Activated B cell treated with CpG ODN at 0.5 μM for 24 hours (primary cell): Measurements from ENCODE around the gene FKTN. TPM values are rescaled to one million over a fixed set of nuclear protein-coding genes. Genes with fewer than 3 reads are reported as not detected.

Source experiments
- ATAC-seq: fragments of 200-7000 bp; cut with Tn5 transposase; one replicate; pipeline ENCODE4 v1.10.0; 2021; ENCODE audit warnings: low read depth, mild to moderate bottlenecking, moderate library complexity
- CTCF ChIA-PET: fragments of 350-600 bp; sonication (Branson Sonifier 250); formaldehyde crosslinking; loops from one replicate; lab custom pipeline; 2021; ENCODE audit warnings: antibody characterized with exemption; lab: Charles Lee
- POLR2A ChIA-PET: fragments of 350-600 bp; sonication (Branson Sonifier 250); formaldehyde crosslinking; loops from one replicate; lab custom pipeline; 2021; ENCODE audit warnings: antibody characterized with exemption; lab: Charles Lee
- DNase-seq: peaks from one replicate; pipeline ENCODE4 v3.0.0; 2022
- H3K27ac Mint-ChIP-seq: one replicate; pipeline ENCODE4 v1.8.0; 2020; ENCODE audit warnings: mixed read lengths
- H3K27me3 Mint-ChIP-seq: one replicate; pipeline ENCODE4 v1.8.0; 2021; ENCODE audit warnings: mixed read lengths
- H3K36me3 Mint-ChIP-seq: one replicate; pipeline ENCODE4 v1.8.0; 2021; ENCODE audit warnings: low read depth, mixed read lengths
- H3K4me1 Mint-ChIP-seq: one replicate; pipeline ENCODE4 v1.8.0; 2021; ENCODE audit warnings: mixed read lengths
- H3K4me3 Mint-ChIP-seq: one replicate; pipeline ENCODE4 v1.8.0; 2020; ENCODE audit warnings: mild to moderate bottlenecking, mixed read lengths
- H3K9me3 Mint-ChIP-seq: one replicate; pipeline ENCODE4 v1.8.0; 2020; ENCODE audit warnings: mixed read lengths
- intact Hi-C: fragments of 100-400 bp; cut with micrococcal nuclease; formaldehyde crosslinking; loops from one replicate; pipeline ENCODE4 v1.15.1; 2024
- total RNA-seq: library from RNA; stranded (reverse); gene quantifications from 2 replicates; pipeline ENCODE4 v1.2.3, GENCODE V29; 2022
- TF ChIP-seq, protein P1 (sequence below): fragments of 200-600 bp; IDR thresholded peaks from one replicate; pipeline ENCODE4 v1.8.0; 2022; ENCODE audit warnings: antibody characterized with exemption, mild to moderate bottlenecking

The FKTN gene
- total RNA-seq, 1 donor from 2014 or later = 17.5 TPM

DNA sequence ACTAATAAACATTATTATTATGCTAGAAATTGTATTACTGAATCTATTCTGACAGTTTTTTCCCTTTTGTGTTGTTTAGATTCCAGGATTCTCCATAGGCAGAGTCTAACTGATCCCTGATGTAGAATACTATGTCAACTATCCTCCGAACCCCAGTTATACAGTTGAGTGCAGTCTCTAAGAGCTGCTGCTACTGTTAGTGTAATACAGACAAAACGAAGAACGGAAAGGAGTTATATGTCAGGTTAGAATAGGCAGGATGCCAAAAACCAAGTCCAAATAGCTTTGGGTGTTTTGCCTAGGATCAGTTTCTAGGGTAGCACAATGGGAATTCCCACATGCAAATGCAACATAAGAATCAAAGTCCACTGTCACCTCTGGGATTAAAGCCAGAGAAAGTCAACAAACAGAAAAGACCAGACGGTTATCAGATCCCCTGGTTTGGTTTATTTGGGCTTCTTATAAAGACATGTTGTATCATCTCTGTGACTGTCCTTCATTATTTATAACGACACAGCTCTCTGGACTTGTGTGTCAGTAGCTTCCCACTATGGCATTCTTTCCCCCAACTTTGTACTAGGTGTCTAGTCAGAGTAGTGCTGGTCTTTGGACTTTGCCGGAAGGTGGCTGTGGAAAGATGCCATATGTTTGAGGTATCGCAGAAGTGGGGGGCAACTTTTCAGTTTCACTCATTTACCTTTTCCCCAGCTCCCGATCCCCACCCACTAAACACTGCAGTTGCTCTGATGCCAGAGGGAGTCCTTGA is 121.5 kb downstream of the FKTN start:
- Mint-ChIP-seq H3K4me1 (no peaks in the 10 kb centered on the region), H3K36me3 (no peaks in the 10 kb centered on the region), H3K27ac (no peak overlapping the region), H3K27me3 (no peaks in the 10 kb centered on the region), H3K9me3 (no peaks in the 10 kb centered on the region), H3K4me3 (no peak overlapping the region)
- intact Hi-C loops = no loop called here
- POLR2A ChIA-PET = no interaction called here
- no peak for DNase-seq
- no peak for ATAC-seq
- CTCF ChIA-PET = no interaction called here
- TF ChIP-seq, protein P1, sequence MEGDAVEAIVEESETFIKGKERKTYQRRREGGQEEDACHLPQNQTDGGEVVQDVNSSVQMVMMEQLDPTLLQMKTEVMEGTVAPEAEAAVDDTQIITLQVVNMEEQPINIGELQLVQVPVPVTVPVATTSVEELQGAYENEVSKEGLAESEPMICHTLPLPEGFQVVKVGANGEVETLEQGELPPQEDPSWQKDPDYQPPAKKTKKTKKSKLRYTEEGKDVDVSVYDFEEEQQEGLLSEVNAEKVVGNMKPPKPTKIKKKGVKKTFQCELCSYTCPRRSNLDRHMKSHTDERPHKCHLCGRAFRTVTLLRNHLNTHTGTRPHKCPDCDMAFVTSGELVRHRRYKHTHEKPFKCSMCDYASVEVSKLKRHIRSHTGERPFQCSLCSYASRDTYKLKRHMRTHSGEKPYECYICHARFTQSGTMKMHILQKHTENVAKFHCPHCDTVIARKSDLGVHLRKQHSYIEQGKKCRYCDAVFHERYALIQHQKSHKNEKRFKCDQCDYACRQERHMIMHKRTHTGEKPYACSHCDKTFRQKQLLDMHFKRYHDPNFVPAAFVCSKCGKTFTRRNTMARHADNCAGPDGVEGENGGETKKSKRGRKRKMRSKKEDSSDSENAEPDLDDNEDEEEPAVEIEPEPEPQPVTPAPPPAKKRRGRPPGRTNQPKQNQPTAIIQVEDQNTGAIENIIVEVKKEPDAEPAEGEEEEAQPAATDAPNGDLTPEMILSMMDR = no peak

DNA sequence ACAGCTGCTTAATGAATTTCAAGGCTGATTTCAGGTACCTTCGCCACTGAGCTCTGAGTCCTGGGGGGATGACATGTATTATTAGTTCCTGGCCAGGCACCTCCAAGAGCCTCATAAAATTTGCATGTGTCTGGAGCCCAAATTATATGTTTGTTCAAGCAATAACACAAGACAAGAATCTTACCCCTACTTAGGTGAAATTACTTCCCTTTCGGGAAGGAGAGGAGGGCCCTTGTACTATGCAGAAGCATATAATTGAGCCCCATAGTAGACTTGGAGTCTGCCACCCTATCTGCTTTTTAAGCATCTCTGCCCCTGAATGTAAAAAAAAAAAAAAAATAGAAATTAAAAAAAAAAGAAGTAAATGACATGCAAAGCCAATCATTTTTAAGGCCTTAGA is 123.4 kb downstream of the FKTN start:
- DNase-seq (no peak), ATAC-seq (no peak)
- H3K9me3 Mint-ChIP-seq = no peaks in the 10 kb centered on the region
- no peaks in the 10 kb centered on the region for H3K36me3 Mint-ChIP-seq
- POLR2A ChIA-PET = no interaction called here
- CTCF ChIA-PET = no interaction called here
- intact Hi-C loops = no loop called here
- H3K27me3 Mint-ChIP-seq = no peaks in the 10 kb centered on the region
- no peaks in the 10 kb centered on the region for H3K4me1 Mint-ChIP-seq
- no peak overlapping the region for H3K4me3 Mint-ChIP-seq
- no peak overlapping the region for H3K27ac Mint-ChIP-seq
- TF ChIP-seq, protein P1 = no peak

DNA sequence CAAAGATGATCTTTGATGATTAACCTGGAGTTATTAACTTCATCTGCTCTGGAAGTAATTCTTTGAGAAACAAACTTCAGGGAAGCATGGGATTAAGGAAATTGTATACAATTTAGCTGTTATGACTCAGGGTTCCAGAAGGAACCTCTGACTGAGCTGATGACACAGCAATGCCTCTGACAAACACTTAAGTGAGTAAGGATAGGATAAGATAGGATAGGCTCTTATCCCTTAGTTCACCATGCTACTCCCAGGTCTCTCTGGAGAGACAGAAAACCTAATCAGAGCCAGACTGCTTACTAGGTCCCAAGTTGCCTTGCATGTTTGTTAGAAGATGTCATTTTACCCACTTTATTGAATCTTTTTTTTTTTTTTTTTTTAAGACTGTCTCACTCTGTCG is 123.8 kb downstream of the FKTN start:
- no peaks in the 10 kb centered on the region for H3K27me3 Mint-ChIP-seq
- H3K4me3 Mint-ChIP-seq = no peak overlapping the region
- intact Hi-C loops = no loop called here
- CTCF ChIA-PET = no interaction called here
- ATAC-seq (no peak), DNase-seq (no peak)
- POLR2A ChIA-PET = no interaction called here
- no peaks in the 10 kb centered on the region for H3K4me1 Mint-ChIP-seq
- no peaks in the 10 kb centered on the region for H3K36me3 Mint-ChIP-seq
- no peaks in the 10 kb centered on the region for H3K9me3 Mint-ChIP-seq
- H3K27ac Mint-ChIP-seq = no peak overlapping the region
- TF ChIP-seq, protein P1 = no peak

DNA sequence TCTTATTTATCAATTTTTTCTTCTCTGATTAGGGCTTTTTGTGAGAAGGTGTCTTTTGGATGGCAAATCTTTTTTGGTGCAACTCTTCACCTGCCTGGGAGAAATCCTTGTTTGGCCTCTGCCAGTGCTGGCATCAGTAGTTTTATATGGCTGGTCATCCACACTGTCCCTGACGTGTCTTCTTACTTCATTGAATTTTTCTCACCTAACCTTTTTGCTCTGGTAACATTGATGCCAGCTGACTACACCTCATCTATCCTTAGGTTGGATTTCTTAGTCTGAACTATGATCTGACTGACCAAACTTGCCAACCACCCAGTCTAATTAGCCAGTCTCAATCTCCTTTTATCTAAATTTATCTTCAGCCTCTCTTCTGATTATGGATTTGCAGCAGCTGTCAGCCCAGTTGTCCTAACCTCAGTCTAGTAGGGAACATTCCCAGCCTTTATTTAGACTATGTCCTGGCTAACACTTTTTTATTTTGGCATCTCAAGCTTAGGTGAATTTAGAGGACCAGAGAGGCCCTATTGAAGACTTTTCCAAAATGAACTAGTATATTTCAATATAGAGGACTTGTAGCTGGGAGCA is 125.9 kb downstream of the FKTN start:
- Mint-ChIP-seq H3K9me3 (no peaks in the 10 kb centered on the region), H3K4me3 (no peak overlapping the region), H3K27me3 (no peaks in the 10 kb centered on the region), H3K27ac (no peak overlapping the region), H3K4me1 (no peaks in the 10 kb centered on the region), H3K36me3 (no peaks in the 10 kb centered on the region)
- CTCF ChIA-PET = no interaction called here
- ATAC-seq (no peak), DNase-seq (no peak)
- intact Hi-C loops = no loop called here
- TF ChIP-seq, protein P1 = no peak
- POLR2A ChIA-PET = no interaction called here

DNA sequence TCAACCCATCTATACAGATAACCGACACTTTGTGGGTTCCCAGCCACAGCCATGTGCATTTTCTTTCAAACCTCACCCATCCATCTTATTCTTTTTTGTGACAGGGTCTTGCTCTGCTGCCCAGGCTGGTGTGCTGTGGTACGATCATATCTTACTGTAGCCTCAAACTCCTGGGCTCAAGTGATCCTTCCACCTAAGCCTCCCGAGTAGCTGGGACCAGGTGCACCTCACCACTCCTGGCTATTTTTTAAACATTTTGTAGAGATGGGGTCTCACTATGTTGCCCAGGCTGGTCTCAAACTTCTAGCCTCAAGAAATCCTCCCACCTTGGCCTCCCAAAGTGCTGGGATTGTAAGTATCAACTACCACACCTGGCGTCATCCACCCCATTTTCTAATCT is 129.0 kb downstream of the FKTN start:
- Mint-ChIP-seq H3K9me3 (no peaks in the 10 kb centered on the region), H3K27ac (no peak overlapping the region), H3K4me1 (no peaks in the 10 kb centered on the region), H3K4me3 (no peak overlapping the region), H3K36me3 (no peaks in the 10 kb centered on the region), H3K27me3 (peaks cover 15% of the 10 kb centered on the region)
- TF ChIP-seq, protein P1 = no peak
- POLR2A ChIA-PET = no interaction called here
- intact Hi-C loops = no loop called here
- CTCF ChIA-PET = no interaction called here
- DNase-seq = no peak
- no peak for ATAC-seq

Other genes starting within 250 kb of the FKTN start
- gene FSD1L, start 110.1 kb upstream of the FKTN start, total RNA-seq = 10.2 and 12.4 TPM in 2 replicates
- gene TAL2, start 104.3 kb downstream of the FKTN start, total RNA-seq = 0.38 TPM in 1 of 2 replicates, not detected in the other
- gene TMEM38B, start 136.4 kb downstream of the FKTN start, total RNA-seq = 10.9 and 12.7 TPM in 2 replicates